Bronchial epithelial cell (primary cell): ENCODE data around the gene PRKCQ. TPM values are rescaled to one million over a fixed set of nuclear protein-coding genes. Genes with fewer than 3 reads are reported as not detected.
A peak's percentile ranks its signal among the peaks of the same experiment; 100 is the strongest.
"Not testable (repeated sequence)": the region's sequence is repeated elsewhere in the genome, so short reads cannot be mapped to it uniquely, and the experiment has no call there.

ENCODE experiments used
- DNase-seq: peaks from one replicate; pipeline ENCODE4 v3.0.0-alpha.2; 2010; ENCODE audit warnings: low read depth
- FAIRE-seq: peaks from 2 replicates; lab custom pipeline; 2011; peaks lifted over from hg19 to GRCh38; lab: Jason Lieb, UNC
- H3K27me3 ChIP-seq: 2 replicates; pipeline ENCODE4 v1.5.1; 2011; ENCODE audit warnings: low read length; ENCODE audit not compliant: control insufficient read depth, insufficient read depth
- H3K36me3 ChIP-seq: 2 replicates; pipeline ENCODE4 v1.5.1; 2011; ENCODE audit warnings: low read length; ENCODE audit not compliant: control insufficient read depth, insufficient read depth
- H3K4me3 ChIP-seq: 2 replicates; pipeline ENCODE4 v1.5.1; 2011; ENCODE audit warnings: mild to moderate bottlenecking, low read depth, low read length, control low read depth
- total RNA-seq: library from RNA; depleted of rRNA; stranded (reverse); fragments of >200 nt; gene quantifications from 2 replicates; pipeline ENCODE4 v1.2.1, GENCODE V29; 2014
- TF ChIP-seq, protein P1 (sequence below): IDR thresholded peaks from 2 replicates; pipeline ENCODE4 v1.5.1; 2011; ENCODE audit warnings: mild to moderate bottlenecking, moderate library complexity, low read length, control low read depth, inconsistent platforms; ENCODE audit not compliant: insufficient read depth, severe bottlenecking

PRKCQ gene
- total RNA-seq, 1 donor from 2014 or later = 2.1 TPM

- TF ChIP-seq, protein P1, sequence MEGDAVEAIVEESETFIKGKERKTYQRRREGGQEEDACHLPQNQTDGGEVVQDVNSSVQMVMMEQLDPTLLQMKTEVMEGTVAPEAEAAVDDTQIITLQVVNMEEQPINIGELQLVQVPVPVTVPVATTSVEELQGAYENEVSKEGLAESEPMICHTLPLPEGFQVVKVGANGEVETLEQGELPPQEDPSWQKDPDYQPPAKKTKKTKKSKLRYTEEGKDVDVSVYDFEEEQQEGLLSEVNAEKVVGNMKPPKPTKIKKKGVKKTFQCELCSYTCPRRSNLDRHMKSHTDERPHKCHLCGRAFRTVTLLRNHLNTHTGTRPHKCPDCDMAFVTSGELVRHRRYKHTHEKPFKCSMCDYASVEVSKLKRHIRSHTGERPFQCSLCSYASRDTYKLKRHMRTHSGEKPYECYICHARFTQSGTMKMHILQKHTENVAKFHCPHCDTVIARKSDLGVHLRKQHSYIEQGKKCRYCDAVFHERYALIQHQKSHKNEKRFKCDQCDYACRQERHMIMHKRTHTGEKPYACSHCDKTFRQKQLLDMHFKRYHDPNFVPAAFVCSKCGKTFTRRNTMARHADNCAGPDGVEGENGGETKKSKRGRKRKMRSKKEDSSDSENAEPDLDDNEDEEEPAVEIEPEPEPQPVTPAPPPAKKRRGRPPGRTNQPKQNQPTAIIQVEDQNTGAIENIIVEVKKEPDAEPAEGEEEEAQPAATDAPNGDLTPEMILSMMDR = no peak
- no peak for FAIRE-seq
- no peak overlapping the region for H3K4me3 ChIP-seq
- no peak for DNase-seq
- H3K36me3 ChIP-seq = no peaks in the 10 kb centered on the region
- no peaks in the 10 kb centered on the region for H3K27me3 ChIP-seq
Observed at GRCh38 chr10:6474871-6475270, 105.2 kb downstream of the PRKCQ start.

DNA sequence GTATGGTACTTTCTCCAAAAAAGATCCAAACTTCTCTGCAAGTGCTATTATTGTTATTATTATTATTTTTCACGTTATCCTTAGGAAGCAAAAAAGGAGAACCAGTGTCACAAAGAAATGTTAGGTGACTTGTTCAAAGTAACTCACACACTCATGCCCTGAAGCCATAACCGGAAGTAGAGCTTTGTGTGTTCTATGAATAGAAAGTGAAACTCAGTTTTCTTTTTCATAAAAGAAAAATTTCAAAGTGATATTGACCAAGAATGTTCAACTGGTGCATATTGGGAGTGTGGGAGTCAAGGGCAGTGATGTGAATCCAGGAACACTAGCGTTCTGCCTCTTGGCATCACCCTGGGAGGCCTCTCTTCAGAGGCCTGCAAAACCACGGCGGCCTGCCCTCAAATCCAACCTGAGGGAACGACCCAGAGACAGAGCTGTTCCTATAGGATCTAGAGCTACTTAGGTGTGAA is 106.1 kb downstream of the PRKCQ start:
- no peak for FAIRE-seq
- peak; percentile 16 for DNase-seq
- Histone ChIP-seq H3K27me3 (no peaks in the 10 kb centered on the region), H3K4me3 (no peak overlapping the region), H3K36me3 (no peaks in the 10 kb centered on the region)
- TF ChIP-seq, protein P1 = no peak

DNA sequence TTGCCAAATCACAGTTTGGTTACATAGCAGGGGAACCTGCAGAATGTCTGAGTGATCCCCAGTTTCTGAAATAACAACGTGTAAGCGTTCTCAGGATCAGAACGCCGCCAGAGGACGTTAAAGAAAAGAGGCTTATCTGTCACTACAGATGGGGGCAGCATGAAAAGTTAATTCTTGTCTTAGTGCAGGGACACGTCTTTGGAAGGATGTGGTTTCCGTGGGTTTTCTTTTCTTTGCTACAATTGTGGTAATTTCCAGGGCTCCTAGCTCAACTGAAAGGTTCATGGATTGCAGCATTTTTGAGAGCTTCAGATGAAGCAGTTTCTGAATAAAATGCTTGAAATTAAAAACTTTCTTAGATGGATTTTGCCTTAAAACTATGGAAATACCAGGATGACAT is 106.6 kb downstream of the PRKCQ start:
- Histone ChIP-seq H3K27me3 (no peaks in the 10 kb centered on the region), H3K4me3 (no peak overlapping the region), H3K36me3 (no peaks in the 10 kb centered on the region)
- TF ChIP-seq, protein P1 = no peak
- FAIRE-seq (no peak), DNase-seq (no peak)

DNA sequence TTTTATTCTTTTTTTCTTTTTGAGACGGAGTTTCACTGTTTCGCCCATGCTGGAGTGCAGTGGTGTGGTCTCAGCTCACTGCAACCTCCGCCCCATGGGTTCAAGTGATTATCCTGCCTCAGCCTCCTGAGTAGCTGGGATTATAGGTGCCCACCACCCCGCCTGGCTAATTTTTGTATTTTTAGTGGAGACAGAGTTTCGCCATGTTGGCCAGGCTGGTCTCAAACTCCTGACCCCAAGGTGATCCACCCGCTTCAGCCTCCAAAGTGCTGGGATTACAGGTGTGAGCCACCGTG is 107.4 kb downstream of the PRKCQ start:
- not testable (repeated sequence) for DNase-seq, H3K4me3 ChIP-seq, H3K27me3 ChIP-seq, H3K36me3 ChIP-seq, FAIRE-seq

DNA sequence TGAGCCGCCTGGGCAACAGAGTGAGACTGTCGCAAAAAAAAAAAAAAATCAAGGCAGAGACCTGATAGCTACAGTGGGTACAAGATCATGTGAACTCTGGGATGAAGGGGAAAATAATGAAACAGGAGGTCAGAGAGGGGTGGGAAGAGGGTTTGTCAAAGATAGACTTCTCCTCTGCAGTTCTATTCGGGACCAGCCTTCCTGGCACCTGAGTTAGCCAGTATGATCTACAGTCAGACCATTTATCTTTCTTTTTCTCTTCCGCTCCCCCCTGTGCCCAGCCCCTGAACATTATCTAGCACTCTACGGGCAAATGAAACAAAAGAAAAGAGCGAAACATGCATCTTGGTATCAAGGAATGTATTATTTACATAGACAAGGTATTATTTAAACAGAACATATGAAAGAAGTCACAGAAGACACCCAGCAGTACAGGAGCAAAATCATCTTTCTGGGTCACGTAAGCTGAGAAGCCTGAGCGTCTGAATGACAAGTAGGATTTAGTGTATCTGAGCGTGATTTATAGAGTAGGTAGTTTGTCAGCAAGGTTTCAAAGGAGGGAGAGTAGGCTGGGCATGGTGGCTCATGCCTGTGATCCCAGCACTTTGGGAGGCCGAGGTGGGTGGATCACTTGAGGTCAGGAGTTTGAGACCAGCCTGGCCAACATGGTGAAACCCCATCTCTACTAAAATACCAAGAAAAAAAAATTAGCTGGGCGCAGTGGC is 109.0 kb downstream of the PRKCQ start:
- FAIRE-seq (no peak), DNase-seq (no peak)
- H3K36me3 ChIP-seq = no peaks in the 10 kb centered on the region
- TF ChIP-seq, protein P1 = no peak
- H3K4me3 ChIP-seq = no peak overlapping the region
- no peaks in the 10 kb centered on the region for H3K27me3 ChIP-seq

DNA sequence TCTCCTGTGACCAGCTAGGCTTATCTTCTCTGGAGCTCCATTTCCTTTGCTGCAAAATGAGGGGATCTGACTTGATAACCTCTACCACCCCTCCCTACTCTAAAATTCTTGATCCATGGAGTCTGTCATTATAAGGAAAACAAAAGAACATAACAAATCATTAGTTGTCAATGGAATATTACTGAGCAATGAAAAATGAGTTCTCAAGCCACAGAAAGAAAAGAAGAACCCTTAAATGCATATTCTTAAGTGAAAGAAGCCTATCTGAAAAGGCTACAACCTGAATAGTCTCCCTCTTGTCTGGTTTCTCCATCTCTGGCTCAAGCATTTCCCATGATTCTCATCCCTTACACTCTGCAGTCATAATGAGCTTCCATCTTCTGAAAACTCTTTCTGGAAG is 110.4 kb downstream of the PRKCQ start:
- H3K36me3 ChIP-seq = no peaks in the 10 kb centered on the region
- DNase-seq (no peak), FAIRE-seq (no peak)
- H3K27me3 ChIP-seq = no peaks in the 10 kb centered on the region
- TF ChIP-seq, protein P1 = no peak
- no peak overlapping the region for H3K4me3 ChIP-seq
